DND-41 (cell line): Measurements from ENCODE around the gene PSKH1.

Source experiments
- CTCF ChIP-seq: IDR thresholded peaks from 2 replicates; pipeline ENCODE4 v1.5.1; 2012; ENCODE audit warnings: borderline replicate concordance, low read length, moderate library complexity, mild to moderate bottlenecking; ENCODE audit not compliant: poor library complexity, severe bottlenecking; ENCODE audit errors: extremely low read depth
- EZH2 ChIP-seq: IDR thresholded peaks from 3 replicates; pipeline ENCODE4 v1.6.1; 2012; ENCODE audit warnings: borderline replicate concordance, low read depth, mild to moderate bottlenecking, moderate library complexity, low read length, inconsistent platforms; ENCODE audit not compliant: severe bottlenecking

GRCh38 chr16:67872131-67872630, 20.9 kb upstream of the PSKH1 start:
- TF ChIP-seq CTCF (no peak), EZH2 (no peak)
